Spleen (tissue), 7 donors: Measurements from ENCODE around the gene SLC4A1AP.

ENCODE experiments used
- POLR2A ChIP-seq, 3 donors: fragments of 450-650 bp; IDR thresholded peaks; one replicate each; pipeline ENCODE4 v1.5.1; 2017; ENCODE audit warnings: antibody characterized with exemption in 3 of 3, mild to moderate bottlenecking in 1 of 3
- POLR2AphosphoS5 ChIP-seq, 3 donors: sonication (generic); formaldehyde crosslinking; IDR thresholded peaks; one replicate each; pipeline ENCODE4 v1.5.1; 2017; ENCODE audit warnings: antibody characterized with exemption in 3 of 3
- TF ChIP-seq, protein P1 (sequence below), 11 experiments: fragments of 200-600 bp in 7 of 11; fragments of 450-650 bp in 4 of 11; sonication (generic) in 4 of 11; IDR thresholded peaks in 8 of 11; conservative IDR thresholded peaks in 3 of 11; 1 replicate in 7 of 11; 2 replicates in 4 of 11; pipeline versions ENCODE4 v1.4.0 to v1.8.0; 2016 to 2021; ENCODE audit warnings: antibody characterized with exemption in 11 of 11, inconsistent platforms in 4 of 11, mild to moderate bottlenecking in 1 of 11
- donor health status: DM: no; HTN: no; CAD: no; lungs with moderate emphysema.
- donor health status: DM: no; HTN: no; CAD: no.
- donor health status: DM: no; HTN: no; CAD: no.

DNA sequence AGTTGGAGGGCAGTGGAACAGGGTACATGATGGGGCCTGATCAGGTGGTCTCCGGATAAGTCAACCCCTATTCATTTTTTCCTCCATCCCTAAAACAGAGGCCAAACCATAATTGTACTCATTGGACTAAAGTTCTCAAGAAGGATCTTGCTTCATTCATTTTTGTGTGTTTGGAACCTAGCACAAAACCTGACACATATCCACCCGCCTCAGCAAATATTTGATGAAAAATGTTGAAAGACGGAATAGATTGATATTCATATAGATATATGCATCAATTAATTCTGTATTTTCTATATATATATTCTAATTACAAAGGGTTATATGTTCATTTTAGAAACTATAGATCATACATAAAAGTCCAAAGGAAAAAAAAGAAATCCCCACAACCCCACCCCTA lies 21.9 kb downstream of the SLC4A1AP start:
- TF ChIP-seq POLR2A (IDR thresholded peaks at IDR 0.05) (no peak), POLR2AphosphoS5 (IDR thresholded peaks at IDR 0.05) (no peak)
- TF ChIP-seq, protein P1, sequence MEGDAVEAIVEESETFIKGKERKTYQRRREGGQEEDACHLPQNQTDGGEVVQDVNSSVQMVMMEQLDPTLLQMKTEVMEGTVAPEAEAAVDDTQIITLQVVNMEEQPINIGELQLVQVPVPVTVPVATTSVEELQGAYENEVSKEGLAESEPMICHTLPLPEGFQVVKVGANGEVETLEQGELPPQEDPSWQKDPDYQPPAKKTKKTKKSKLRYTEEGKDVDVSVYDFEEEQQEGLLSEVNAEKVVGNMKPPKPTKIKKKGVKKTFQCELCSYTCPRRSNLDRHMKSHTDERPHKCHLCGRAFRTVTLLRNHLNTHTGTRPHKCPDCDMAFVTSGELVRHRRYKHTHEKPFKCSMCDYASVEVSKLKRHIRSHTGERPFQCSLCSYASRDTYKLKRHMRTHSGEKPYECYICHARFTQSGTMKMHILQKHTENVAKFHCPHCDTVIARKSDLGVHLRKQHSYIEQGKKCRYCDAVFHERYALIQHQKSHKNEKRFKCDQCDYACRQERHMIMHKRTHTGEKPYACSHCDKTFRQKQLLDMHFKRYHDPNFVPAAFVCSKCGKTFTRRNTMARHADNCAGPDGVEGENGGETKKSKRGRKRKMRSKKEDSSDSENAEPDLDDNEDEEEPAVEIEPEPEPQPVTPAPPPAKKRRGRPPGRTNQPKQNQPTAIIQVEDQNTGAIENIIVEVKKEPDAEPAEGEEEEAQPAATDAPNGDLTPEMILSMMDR (IDR thresholded peaks at IDR 0.05 in 8 of 11, conservative IDR thresholded peaks at IDR 0.05 in 3 of 11) = no peak
